PC-9 (cell line): ENCODE data around the gene BRD3OS. TPM values are rescaled to one million over a fixed set of nuclear protein-coding genes. Genes with fewer than 3 reads are reported as not detected.
"Not testable (repeated sequence)": the region's sequence is repeated elsewhere in the genome, so short reads cannot be mapped to it uniquely, and the experiment has no call there.

Experiments
- BruUV-seq: library from RNA; stranded (reverse); fragments of 400-500 nt; replicated peaks from 2 replicates; lab custom pipeline; 2021; lab: Mats Ljungman, UMichigan
- CTCF ChIA-PET: fragments of 300-600 bp; sonication (Branson Sonifier 250); formaldehyde crosslinking; loops from one replicate; lab custom pipeline; 2022; ENCODE audit warnings: antibody characterized with exemption; lab: Charles Lee
- POLR2A ChIA-PET: fragments of 300-600 bp; sonication (Branson Sonifier 250); formaldehyde crosslinking; loops from one replicate; lab custom pipeline; 2022; ENCODE audit warnings: antibody characterized with exemption; ENCODE audit not compliant: unreplicated experiment; lab: Charles Lee
- DNase-seq, 2 experiments: peaks; one replicate each; pipeline versions ENCODE4 v3.0.0 to v3.0.0-alpha.2; 2015 to 2022; ENCODE audit warnings: mixed read lengths in 1 of 2
- H2AFZ ChIP-seq: fragments of 200-600 bp; sonication (generic); 2 replicates; pipeline ENCODE4 v1.8.1; 2017; ENCODE audit warnings: antibody characterized with exemption
- H3F3A ChIP-seq: fragments of 200-600 bp; sonication (generic); 2 replicates; pipeline ENCODE4 v1.8.1; 2017; ENCODE audit warnings: antibody characterized with exemption, mild to moderate bottlenecking, low read depth; ENCODE audit not compliant: insufficient read depth
- H3K27ac ChIP-seq: fragments of 200-600 bp; sonication (generic); 2 replicates; pipeline ENCODE4 v1.6.1; 2016; ENCODE audit warnings: mixed run types
- H3K27me3 ChIP-seq: fragments of 200-600 bp; sonication (generic); 2 replicates; pipeline ENCODE4 v1.6.1; 2016; ENCODE audit warnings: low read depth, mixed run types; ENCODE audit not compliant: insufficient read depth
- H3K36me3 ChIP-seq: fragments of 200-600 bp; sonication (generic); 2 replicates; pipeline ENCODE4 v1.6.1; 2016; ENCODE audit warnings: low read depth, mixed run types
- H3K4me1 ChIP-seq: fragments of 200-600 bp; sonication (generic); replicated peaks from 2 replicates; pipeline ENCODE4 v1.6.1; 2016; ENCODE audit warnings: mixed run types; ENCODE audit not compliant: insufficient read depth
- H3K4me2 ChIP-seq: fragments of 200-600 bp; sonication (generic); 2 replicates; pipeline ENCODE4 v1.6.1; 2017; ENCODE audit warnings: mixed run types
- H3K4me3 ChIP-seq: fragments of 200-600 bp; sonication (generic); 2 replicates; pipeline ENCODE4 v1.6.1; 2016; ENCODE audit warnings: mixed run types
- H3K79me2 ChIP-seq: fragments of 200-600 bp; sonication (generic); 2 replicates; pipeline ENCODE4 v1.6.1; 2017; ENCODE audit warnings: low read depth, mixed run types
- H3K9me2 ChIP-seq: fragments of 200-600 bp; sonication (generic); 2 replicates; pipeline ENCODE4 v1.8.1; 2017; ENCODE audit warnings: mild to moderate bottlenecking; ENCODE audit not compliant: insufficient read depth
- H3K9me3 ChIP-seq: fragments of 200-600 bp; sonication (generic); 2 replicates; pipeline ENCODE4 v1.8.1; 2016; ENCODE audit warnings: low read depth; ENCODE audit not compliant: insufficient read depth
- H4K20me1 ChIP-seq: fragments of 200-600 bp; sonication (generic); 2 replicates; pipeline ENCODE4 v1.8.1; 2017; ENCODE audit not compliant: insufficient read depth
- CTCF ChIP-seq: fragments of 200-600 bp; sonication (generic); conservative IDR thresholded peaks from 2 replicates; pipeline ENCODE4 v1.6.1; 2017; ENCODE audit warnings: mixed run types, antibody characterized with exemption, mild to moderate bottlenecking, moderate library complexity
- EZH2 ChIP-seq: fragments of 200-600 bp; sonication (generic); IDR thresholded peaks from 2 replicates; pipeline ENCODE4 v1.8.0; 2017; ENCODE audit warnings: antibody characterized with exemption, low read depth
- intact Hi-C: fragments of 100-400 bp; cut with micrococcal nuclease; formaldehyde crosslinking; loops from one replicate; pipeline ENCODE4 v1.10.0; 2022; ENCODE audit not compliant: unreplicated experiment
- total RNA-seq: library from RNA; stranded (reverse); gene quantifications from 2 replicates; pipeline ENCODE4 v1.2.3, GENCODE V29; 2021

The BRD3OS gene
- total RNA-seq, 1 experiment from 2014 or later: 26.2 TPM

GRCh38 chr9:133987446-133987788 lies 37.9 kb upstream of the BRD3OS start:
- Histone ChIP-seq H4K20me1 (peaks cover 62% of the 10 kb centered on the region), H3K36me3 (no peaks in the 10 kb centered on the region), H2AFZ (no peak overlapping the region), H3K79me2 (peaks cover 54% of the 10 kb centered on the region), H3K4me1 (peaks cover 11% of the 10 kb centered on the region), H3K4me3 (no peak overlapping the region), H3K9me2 (no peaks in the 10 kb centered on the region), H3K4me2 (no peak overlapping the region), H3K27me3 (no peaks in the 10 kb centered on the region), H3F3A (peaks cover 5% of the 10 kb centered on the region; the same call in 1 of the 2 replicates), H3K27ac (no peak overlapping the region), H3K9me3 (no peaks in the 10 kb centered on the region)
- intact Hi-C loops: no loop called here
- ChIA-PET POLR2A (no interaction called here), CTCF (no interaction called here)
- no peak for DNase-seq
- TF ChIP-seq CTCF (no peak), EZH2 (no peak)
- BruUV-seq: no TSS peak

GRCh38 chr9:133987946-133988665 lies 37.2 kb upstream of the BRD3OS start:
- no peak overlapping the region for H3K4me3 ChIP-seq
- H3K36me3 ChIP-seq: no peaks in the 10 kb centered on the region
- no peak overlapping the region for H2AFZ ChIP-seq
- BruUV-seq: no TSS peak
- H3K79me2 ChIP-seq: peaks cover 54% of the 10 kb centered on the region
- no peak for TF ChIP-seq CTCF
- no peak for TF ChIP-seq EZH2
- POLR2A ChIA-PET: no interaction called here
- no peaks in the 10 kb centered on the region for H3K9me2 ChIP-seq
- H3K27ac ChIP-seq: no peak overlapping the region
- H3K9me3 ChIP-seq: no peaks in the 10 kb centered on the region
- peaks cover 56% of the 10 kb centered on the region for H4K20me1 ChIP-seq
- H3K4me1 ChIP-seq: peaks cover 11% of the 10 kb centered on the region
- no peak overlapping the region for H3K4me2 ChIP-seq
- H3K27me3 ChIP-seq: no peaks in the 10 kb centered on the region
- H3F3A ChIP-seq: peaks cover 5% of the 10 kb centered on the region; the same call in 1 of the 2 replicates
- intact Hi-C loops: no loop called here
- CTCF ChIA-PET: no interaction called here
- no peak for DNase-seq

GRCh38 chr9:133988771-133989170 lies 36.5 kb upstream of the BRD3OS start:
- CTCF ChIA-PET, DNase-seq, H2AFZ ChIP-seq, H3K27me3 ChIP-seq, POLR2A ChIA-PET, H3F3A ChIP-seq, H3K9me2 ChIP-seq, H3K4me2 ChIP-seq, H3K36me3 ChIP-seq, H3K27ac ChIP-seq, intact Hi-C loops, H3K4me3 ChIP-seq, H3K9me3 ChIP-seq, BruUV-seq: not testable (repeated sequence)
- peaks cover 53% of the 10 kb centered on the region for H3K79me2 ChIP-seq
- H3K4me1 ChIP-seq: peaks cover 15% of the 10 kb centered on the region
- H4K20me1 ChIP-seq: peaks cover 53% of the 10 kb centered on the region
